Adrenal gland (tissue), 12 donors: ENCODE data around the gene KCTD13. TPM values are rescaled to one million over a fixed set of nuclear protein-coding genes. Genes with fewer than 3 reads are reported as not detected.

Source experiments
- DNase-seq, 7 donors: peaks; one replicate each; pipeline ENCODE4 v3.0.0-alpha.2; 2019 to 2020
- H3K27ac ChIP-seq, 5 donors: fragments of 200-600 bp; sonication (generic) in 4 of 5; 1 replicate in 3 of 5; 2 replicates in 2 of 5; pipeline versions ENCODE4 v1.5.1 to v1.8.0; 2016 to 2020; ENCODE audit warnings: mild to moderate bottlenecking in 1 of 5
- H3K27me3 ChIP-seq: fragments of 200-600 bp; 2 replicates; pipeline ENCODE4 v1.8.0; 2021
- H3K36me3 ChIP-seq, 2 donors: fragments of 200-600 bp; replicated peaks in 1 of 2; 1 replicate in 1 of 2; 2 replicates in 1 of 2; pipeline versions ENCODE4 v1.5.1 to v1.8.0; 2018 to 2022
- H3K4me1 ChIP-seq, 2 donors: fragments of 200-600 bp; replicated peaks in 1 of 2; 1 replicate in 1 of 2; 2 replicates in 1 of 2; pipeline versions ENCODE4 v1.5.1 to v1.8.0; 2018 to 2021
- H3K4me3 ChIP-seq, 4 donors: fragments of 200-600 bp; sonication (generic) in 3 of 4; one replicate each; pipeline ENCODE4 v1.5.1; 2016 to 2018
- H3K9me3 ChIP-seq, 3 donors: fragments of 200-600 bp; sonication (generic) in 1 of 3; replicated peaks in 1 of 3; 1 replicate in 2 of 3; 2 replicates in 1 of 3; pipeline versions ENCODE4 v1.5.1 to v1.8.0; 2016 to 2021
- CTCF ChIP-seq, 6 experiments: fragments of 450-650 bp in 4 of 6; fragments of 200-600 bp in 2 of 6; sonication (generic) in 1 of 6; IDR thresholded peaks; 1 replicate in 5 of 6; 2 replicates in 1 of 6; pipeline versions ENCODE4 v1.5.1 to v1.8.0; 2016 to 2021; ENCODE audit warnings: antibody characterized with exemption in 6 of 6, mild to moderate bottlenecking in 2 of 6, moderate library complexity in 1 of 6
- POLR2A ChIP-seq, 2 donors: fragments of 450-650 bp; IDR thresholded peaks; one replicate each; pipeline ENCODE4 v1.6.1; 2017; ENCODE audit warnings: antibody characterized with exemption in 2 of 2, mild to moderate bottlenecking in 2 of 2, moderate library complexity in 1 of 2
- WGBS, 4 donors: extraction: QIAGEN DNeasy Blood & Tissue Kit in 2 of 4; methylation state at CpG; one replicate each; pipeline versions ENCODE4 v1.1.5 to v1.1.7; 2013 to 2017; 5-methylcytosine and 5-hydroxymethylcytosine counted together
- intact Hi-C, 2 donors: fragments of 100-400 bp; cut with DNase I; formaldehyde crosslinking; loops; one replicate each; pipeline versions ENCODE4 v1.14.1 to v1.15.0; 2022 to 2023
- polyA plus RNA-seq, 3 donors: library from polyadenylated mRNA; stranded (reverse); fragments of 200-250 nt in 2 of 3; fragments of 350-450 nt in 1 of 3; fragmentation: Illumina TruSeq in 1 of 3; extraction: RNeasy Lipid Tissue Mini Kit (QIAGEN cat#74804) in 1 of 3; gene quantifications; one replicate each; pipeline ENCODE4 v1.2.3, GENCODE V29; 2013 to 2014
- total RNA-seq, 9 donors: library from RNA; depleted of rRNA in 4 of 9; stranded (reverse); fragments of >200 nt in 4 of 9; fragments of 120-200 nt in 1 of 9; fragmentation: NEBNext Ultra II Directional in 1 of 9; extraction: Animal tissue kit (Norgen Biotek cat#: 25700) in 1 of 9; gene quantifications; one replicate each; pipeline versions ENCODE4 v1.1.0 to v1.2.4, GENCODE V29; 2013 to 2023
- donor health status: healthy with polysubstance abuse.
- donor health status: Bipolar disorder and iron deficiency.
- donor health status: DM: yes; HTN: yes; CAD: no.
- donor health status: DM: no; HTN: no; CAD: no.
- donor health status: DM: no; HTN: no; CAD: no.
- donor health status: DM: yes; HTN: yes; CAD: no.

Gene KCTD13
- total and polyA plus RNA-seq, 12 donors = 6.2 to 39.4 (median 21.4) TPM

- Histone ChIP-seq H3K4me1 (peaks cover 10 to 14% of the 10 kb centered on the region in 2 donors), H3K27ac (no peak overlapping the region), H3K27me3 (no peaks in the 10 kb centered on the region), H3K4me3 (no peak overlapping the region), H3K9me3 (no peaks in the 10 kb centered on the region), H3K36me3 (no peaks in the 10 kb centered on the region)
- intact Hi-C loops = no loop called here
- DNase-seq = no peak
- 48 to 53% (median 50%) methylated on average over 8 to 15 of the region's 15 CpGs for WGBS, 4 donors
- TF ChIP-seq CTCF (IDR thresholded peaks at IDR 0.05) = no peak
- TF ChIP-seq POLR2A (IDR thresholded peaks at IDR 0.05) = no peak
These were observed 29.2 kb downstream of the KCTD13 start for GRCh38 chr16:29896841-29897240.

DNA sequence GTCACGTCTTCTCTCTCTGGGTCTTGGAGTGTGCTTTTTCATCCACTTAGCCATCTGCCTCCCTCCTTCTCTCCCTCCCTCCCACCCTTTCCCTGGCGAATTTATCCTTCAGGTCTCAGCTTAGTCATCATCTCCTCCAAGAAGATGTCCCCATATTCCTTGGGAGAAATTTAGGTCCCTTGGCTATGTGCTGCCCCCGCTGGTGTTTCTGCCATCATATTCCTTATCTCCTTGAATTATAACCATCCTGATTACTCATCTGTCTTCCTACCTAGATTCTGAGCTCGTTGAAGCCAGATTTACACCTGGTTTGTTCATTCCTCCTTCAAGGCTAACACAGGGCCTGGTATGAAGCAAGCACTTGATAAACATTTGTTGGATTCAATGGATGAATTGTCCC lies 31.7 kb downstream of the KCTD13 start:
- Histone ChIP-seq H3K4me1 (peaks cover 0 to 4% of the 10 kb centered on the region in 2 donors), H3K36me3 (no peaks in the 10 kb centered on the region), H3K9me3 (no peaks in the 10 kb centered on the region), H3K27me3 (no peaks in the 10 kb centered on the region), H3K4me3 (no peak overlapping the region), H3K27ac (no peak overlapping the region)
- WGBS, 4 donors = 64 to 75% (median 68%) methylated on average over 4 of the region's 4 CpGs
- DNase-seq = no peak
- TF ChIP-seq POLR2A (IDR thresholded peaks at IDR 0.05) (no peak), CTCF (IDR thresholded peaks at IDR 0.05) (no peak)
- intact Hi-C loops = no loop called here

DNA sequence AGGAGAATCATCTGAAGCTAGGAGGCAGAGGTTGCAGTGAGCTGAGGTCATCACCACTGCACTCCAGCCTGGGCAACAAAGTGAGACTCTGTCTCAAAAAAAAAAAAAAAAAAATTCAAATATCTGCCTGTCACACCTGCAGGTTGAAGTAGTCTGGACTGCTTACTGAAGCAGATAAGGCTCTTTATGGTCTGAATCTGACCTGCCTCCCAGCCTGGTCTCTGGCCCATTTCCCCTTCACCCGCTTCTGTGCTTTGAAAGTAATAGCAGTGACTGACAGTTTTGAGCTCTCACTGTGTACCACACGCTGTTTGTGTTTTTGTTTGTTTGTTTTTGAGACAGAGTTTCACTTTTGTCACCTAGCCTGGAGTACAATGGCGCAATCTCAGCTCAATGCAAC lies 32.5 kb downstream of the KCTD13 start:
- no peaks in the 10 kb centered on the region for H3K27me3 ChIP-seq
- no peak for TF ChIP-seq POLR2A (IDR thresholded peaks at IDR 0.05)
- TF ChIP-seq CTCF (IDR thresholded peaks at IDR 0.05) = no peak
- no peaks in the 10 kb centered on the region for H3K9me3 ChIP-seq
- DNase-seq = no peak
- intact Hi-C loops = no loop called here
- H3K4me1 ChIP-seq = peaks cover 0 to 1% of the 10 kb centered on the region in 2 donors
- H3K36me3 ChIP-seq = no peaks in the 10 kb centered on the region
- no peak overlapping the region for H3K27ac ChIP-seq
- 91 to 95% (median 94%) methylated on average over 3 of the region's 3 CpGs for WGBS, 4 donors
- no peak overlapping the region for H3K4me3 ChIP-seq

GRCh38 chr16:29892458-29892813 lies 33.6 kb downstream of the KCTD13 start:
- 86 to 98% (median 88%) methylated on average over 3 to 6 of the region's 6 CpGs for WGBS, 4 donors
- Histone ChIP-seq H3K27me3 (no peaks in the 10 kb centered on the region), H3K4me3 (no peak overlapping the region), H3K9me3 (no peaks in the 10 kb centered on the region), H3K36me3 (no peaks in the 10 kb centered on the region), H3K27ac (no peak overlapping the region), H3K4me1 (no peaks in the 10 kb centered on the region)
- intact Hi-C loops = no loop called here
- no peak for DNase-seq
- TF ChIP-seq CTCF (IDR thresholded peaks at IDR 0.05) (no peak), POLR2A (IDR thresholded peaks at IDR 0.05) (no peak)
